HFFc6 (cell line): ENCODE measurements around the gene PHACTR1. TPM values are rescaled to one million over a fixed set of nuclear protein-coding genes. Genes with fewer than 3 reads are reported as not detected.

ENCODE experiments used
- DNase-seq: peaks from one replicate; pipeline ENCODE4 v3.0.0-alpha.2; 2018
- H3K27ac Mint-ChIP-seq: 2 replicates; pipeline ENCODE4 v1.8.0; 2020; ENCODE audit warnings: mild to moderate bottlenecking, mixed read lengths
- H3K27me3 Mint-ChIP-seq: 2 replicates; pipeline ENCODE4 v1.8.0; 2021; ENCODE audit warnings: mild to moderate bottlenecking, moderate library complexity, mixed read lengths; ENCODE audit not compliant: insufficient read depth
- H3K36me3 Mint-ChIP-seq: 2 replicates; pipeline ENCODE4 v1.8.0; 2021; ENCODE audit warnings: low read depth, mixed read lengths
- H3K4me1 Mint-ChIP-seq: 2 replicates; pipeline ENCODE4 v1.8.0; 2020; ENCODE audit warnings: low read depth, mixed read lengths
- H3K4me3 Mint-ChIP-seq: 2 replicates; pipeline ENCODE4 v1.8.0; 2020; ENCODE audit warnings: mild to moderate bottlenecking, moderate library complexity, mixed read lengths
- H3K9me3 Mint-ChIP-seq: 2 replicates; pipeline ENCODE4 v1.8.0; 2020; ENCODE audit warnings: mild to moderate bottlenecking, mixed read lengths
- total RNA-seq, 6 experiments: library from RNA; stranded (reverse); fragmentation: NEBNext Ultra II Directional; extraction: Animal tissue kit (Norgen Biotek cat#: 25700); gene quantifications; 2 replicates in 1 of 6; 3 replicates in 5 of 6; pipeline ENCODE4 v1.2.3, GENCODE V29; 2021
- TF ChIP-seq, protein P1 (sequence below): fragments of 200-600 bp; sonication (generic); IDR thresholded peaks from 2 replicates; pipeline ENCODE4 v1.5.0; 2021; ENCODE audit warnings: antibody characterized with exemption, mild to moderate bottlenecking

Gene PHACTR1
- total RNA-seq, 6 experiments from 2014 or later = 2.5 to 4.7 (median 3.9) TPM

DNA sequence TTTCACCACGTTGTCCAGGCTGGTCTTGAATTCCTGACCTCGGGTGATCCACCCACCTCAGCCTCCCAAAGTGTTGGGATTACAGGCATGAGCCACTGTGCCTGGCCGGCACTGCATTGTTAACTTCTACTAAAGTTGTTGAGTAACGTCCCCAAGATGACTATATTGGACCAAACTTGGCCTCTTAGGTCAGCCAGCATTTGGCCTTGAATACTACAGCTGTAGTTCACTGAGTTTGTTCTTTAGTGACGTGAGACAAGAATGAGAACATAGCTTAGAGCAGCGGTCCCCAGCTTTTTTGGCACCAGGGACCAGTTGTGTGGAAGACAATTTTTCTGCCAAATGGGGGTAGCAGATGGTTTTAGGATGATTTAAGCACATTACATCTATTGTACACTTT, 374.6 kb downstream of the PHACTR1 start:
- peaks cover 2% of the 10 kb centered on the region; the same call in 1 of the 2 replicates for H3K27me3 Mint-ChIP-seq
- H3K36me3 Mint-ChIP-seq = no peaks in the 10 kb centered on the region
- no peaks in the 10 kb centered on the region for H3K9me3 Mint-ChIP-seq
- DNase-seq = no peak
- TF ChIP-seq, protein P1, sequence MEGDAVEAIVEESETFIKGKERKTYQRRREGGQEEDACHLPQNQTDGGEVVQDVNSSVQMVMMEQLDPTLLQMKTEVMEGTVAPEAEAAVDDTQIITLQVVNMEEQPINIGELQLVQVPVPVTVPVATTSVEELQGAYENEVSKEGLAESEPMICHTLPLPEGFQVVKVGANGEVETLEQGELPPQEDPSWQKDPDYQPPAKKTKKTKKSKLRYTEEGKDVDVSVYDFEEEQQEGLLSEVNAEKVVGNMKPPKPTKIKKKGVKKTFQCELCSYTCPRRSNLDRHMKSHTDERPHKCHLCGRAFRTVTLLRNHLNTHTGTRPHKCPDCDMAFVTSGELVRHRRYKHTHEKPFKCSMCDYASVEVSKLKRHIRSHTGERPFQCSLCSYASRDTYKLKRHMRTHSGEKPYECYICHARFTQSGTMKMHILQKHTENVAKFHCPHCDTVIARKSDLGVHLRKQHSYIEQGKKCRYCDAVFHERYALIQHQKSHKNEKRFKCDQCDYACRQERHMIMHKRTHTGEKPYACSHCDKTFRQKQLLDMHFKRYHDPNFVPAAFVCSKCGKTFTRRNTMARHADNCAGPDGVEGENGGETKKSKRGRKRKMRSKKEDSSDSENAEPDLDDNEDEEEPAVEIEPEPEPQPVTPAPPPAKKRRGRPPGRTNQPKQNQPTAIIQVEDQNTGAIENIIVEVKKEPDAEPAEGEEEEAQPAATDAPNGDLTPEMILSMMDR = no peak
- peaks cover 8% of the 10 kb centered on the region for H3K4me1 Mint-ChIP-seq
- H3K4me3 Mint-ChIP-seq = no peak overlapping the region
- H3K27ac Mint-ChIP-seq = no peak overlapping the region

DNA sequence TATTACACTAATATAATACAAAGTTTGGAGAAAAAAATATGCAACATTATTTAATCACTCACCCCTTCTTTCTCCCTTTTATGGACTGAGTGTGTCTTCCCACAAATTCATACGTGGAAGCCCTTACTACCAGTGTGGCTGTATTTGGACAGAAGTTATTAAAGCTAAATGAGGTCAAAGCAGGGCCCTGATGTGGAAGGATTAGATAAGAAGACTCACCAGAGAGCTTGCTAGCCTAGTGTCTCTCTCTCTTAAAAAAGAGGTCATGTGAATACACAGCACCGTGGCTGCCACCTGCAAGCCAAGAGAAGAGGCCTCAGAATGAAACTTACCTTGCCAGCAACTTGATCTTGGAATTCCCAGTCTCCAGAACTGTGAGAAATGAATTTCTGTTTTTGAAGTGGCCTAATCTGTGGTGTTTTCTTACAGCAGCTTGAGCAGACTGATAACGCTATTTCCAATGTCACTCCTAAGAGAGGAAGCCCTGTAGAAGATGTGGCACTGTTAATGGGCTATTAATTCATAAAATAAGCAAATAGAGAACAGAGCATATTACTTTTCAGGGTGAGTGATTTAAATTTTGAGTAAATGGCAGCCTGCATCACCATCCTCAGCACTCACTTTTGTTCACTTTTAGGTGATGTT, 378.3 kb downstream of the PHACTR1 start:
- Mint-ChIP-seq H3K27ac (no peak overlapping the region), H3K4me1 (no peaks in the 10 kb centered on the region), H3K9me3 (no peaks in the 10 kb centered on the region), H3K27me3 (no peaks in the 10 kb centered on the region), H3K4me3 (no peak overlapping the region), H3K36me3 (no peaks in the 10 kb centered on the region)
- TF ChIP-seq, protein P1 = no peak
- DNase-seq = no peak

DNA sequence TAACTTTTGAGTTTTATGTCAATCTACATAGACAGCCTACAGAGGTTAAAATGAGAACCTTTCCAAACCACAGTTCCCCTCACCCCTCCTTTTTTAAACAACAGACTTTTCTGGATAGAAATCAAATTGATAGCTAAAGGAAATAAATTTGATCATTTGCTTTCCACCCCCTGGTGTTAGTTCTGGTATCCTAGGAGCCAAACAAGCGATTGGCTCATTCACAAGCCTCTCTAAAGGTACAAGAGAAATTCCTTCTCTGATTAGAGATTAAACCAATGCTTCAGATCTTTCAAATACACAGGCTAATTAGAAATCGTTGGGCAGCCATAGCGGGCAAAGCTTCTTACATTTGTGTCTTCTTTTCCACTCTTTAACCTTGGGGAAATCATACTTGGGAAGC, 379.5 kb downstream of the PHACTR1 start:
- Mint-ChIP-seq H3K9me3 (no peaks in the 10 kb centered on the region), H3K27ac (no peak overlapping the region), H3K36me3 (no peaks in the 10 kb centered on the region), H3K4me1 (no peaks in the 10 kb centered on the region), H3K27me3 (no peaks in the 10 kb centered on the region), H3K4me3 (no peak overlapping the region)
- TF ChIP-seq, protein P1 = no peak
- no peak for DNase-seq

DNA sequence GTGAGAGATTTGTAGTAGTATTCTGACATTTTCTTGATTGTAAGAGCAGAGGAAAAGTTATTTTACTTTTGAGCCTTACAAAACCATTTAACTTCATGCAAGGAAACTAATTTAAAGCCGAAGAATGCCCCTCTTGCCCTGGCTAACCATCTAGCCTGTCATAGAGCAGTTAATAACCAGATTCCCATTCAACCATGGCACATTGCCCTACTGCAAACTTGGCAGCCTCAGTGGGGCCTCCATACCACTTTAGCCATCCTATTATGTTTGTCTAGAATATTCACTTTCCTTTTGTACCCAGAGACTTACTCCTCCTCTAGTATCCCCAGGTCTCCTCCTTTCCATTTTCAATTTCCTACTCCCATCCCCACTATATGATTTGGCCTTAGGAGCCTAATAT, 380.9 kb downstream of the PHACTR1 start:
- Mint-ChIP-seq H3K27me3 (no peaks in the 10 kb centered on the region), H3K36me3 (no peaks in the 10 kb centered on the region)

DNA sequence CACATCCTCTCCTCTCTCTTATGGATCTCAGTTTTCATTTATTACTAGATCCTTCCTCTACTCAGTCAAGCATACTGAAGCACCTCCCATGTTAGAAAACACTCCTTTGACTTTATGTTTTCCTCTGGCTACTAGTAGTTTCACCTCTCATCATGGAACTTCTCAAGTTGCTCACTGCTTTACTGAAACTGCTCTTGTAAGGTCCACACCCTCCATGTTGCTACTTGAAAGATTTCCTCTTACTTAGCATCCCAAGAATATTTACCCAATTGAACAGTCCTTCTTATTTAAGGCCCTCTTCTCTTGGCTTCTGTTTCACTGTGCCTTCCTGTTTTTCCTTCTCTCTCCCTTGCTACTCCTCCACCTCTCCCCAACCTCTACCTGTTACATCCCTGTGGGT, 381.4 kb downstream of the PHACTR1 start:
- Mint-ChIP-seq H3K27me3 (no peaks in the 10 kb centered on the region), H3K36me3 (no peaks in the 10 kb centered on the region), H3K4me3 (no peak overlapping the region), H3K4me1 (no peaks in the 10 kb centered on the region), H3K27ac (no peak overlapping the region), H3K9me3 (no peaks in the 10 kb centered on the region)
- TF ChIP-seq, protein P1 = no peak
- DNase-seq = no peak

More for the DNA sequence above, 380.9 kb downstream of the PHACTR1 start:
- Mint-ChIP-seq H3K27ac (no peak overlapping the region), H3K4me1 (no peaks in the 10 kb centered on the region), H3K9me3 (no peaks in the 10 kb centered on the region), H3K4me3 (no peak overlapping the region)
- no peak for DNase-seq
- TF ChIP-seq, protein P1 = no peak
